A172 (cell line): Measurements from ENCODE around the gene IL27RA. TPM values are rescaled to one million over a fixed set of nuclear protein-coding genes. Genes with fewer than 3 reads are reported as not detected.

Experiments used
- total RNA-seq: library from RNA; depleted of rRNA; stranded (reverse); fragments of >200 nt; shearing (Covaris generic); gene quantifications from 2 replicates; pipeline ENCODE4 v1.2.3, GENCODE V29; 2014; rRNA removed

IL27RA gene
- total RNA-seq, 1 experiment from 2014 or later = 14.0 TPM

Other genes starting within 250 kb of the IL27RA start
- gene ZSWIM4, start 236.3 kb upstream of the IL27RA start, total RNA-seq = 4.5 and 6.8 TPM in 2 replicates
- gene NANOS3, start 154.6 kb upstream of the IL27RA start, total RNA-seq = not detected in 2 replicates
- gene BRME1, start 125.6 kb upstream of the IL27RA start, total RNA-seq = 0.48 and 3.0 TPM in 2 replicates
- 29.7 and 30.8 TPM in 2 replicates for gene CC2D1A, start 125.6 kb upstream of the IL27RA start, total RNA-seq
- gene PODNL1, start 93.3 kb upstream of the IL27RA start, total RNA-seq = 1.1 and 2.7 TPM in 2 replicates
- gene DCAF15, start 79.3 kb upstream of the IL27RA start, total RNA-seq = 41.3 and 41.6 TPM in 2 replicates
- gene RFX1, start 25.4 kb upstream of the IL27RA start, total RNA-seq = 1.7 and 2.2 TPM in 2 replicates
- not detected in 2 replicates for gene RLN3, start 3.6 kb upstream of the IL27RA start, total RNA-seq
- 3.0 and 6.2 TPM in 2 replicates for gene PALM3, start 30.3 kb downstream of the IL27RA start, total RNA-seq
- 0.43 and 2.5 TPM in 2 replicates for gene MISP3, start 41.0 kb downstream of the IL27RA start, total RNA-seq
- not detected in 2 replicates for gene C19orf67, start 54.0 kb downstream of the IL27RA start, total RNA-seq
- 25.2 and 36.0 TPM in 2 replicates for gene SAMD1, start 59.0 kb downstream of the IL27RA start, total RNA-seq
- gene PRKACA, start 86.0 kb downstream of the IL27RA start, total RNA-seq = 43.1 and 72.6 TPM in 2 replicates
- gene ASF1B, start 104.8 kb downstream of the IL27RA start, total RNA-seq = 54.9 and 78.9 TPM in 2 replicates
- 5.1 and 7.6 TPM in 2 replicates for gene ADGRL1, start 174.4 kb downstream of the IL27RA start, total RNA-seq